Measurements from ENCODE around the gene NPAS4. TPM values are rescaled to one million over a fixed set of nuclear protein-coding genes. Genes with fewer than 3 reads are reported as not detected.
A peak's percentile ranks its signal among the peaks of the same experiment; 100 is the strongest.
"Not testable (repeated sequence)": the region's sequence is repeated elsewhere in the genome, so short reads cannot be mapped to it uniquely, and the experiment has no call there.

The NPAS4 gene
- total RNA-seq, 1 experiment from 2014 or later, result not detected

- intact Hi-C loops (cut with micrococcal nuclease); H3K9me3 Mint-ChIP-seq (ENCODE audit: unreplicated experiment); H3K36me3 Mint-ChIP-seq (ENCODE audit: insufficient read depth, unreplicated experiment); BruUV-seq (replicated peaks); H3K4me1 Mint-ChIP-seq (ENCODE audit: insufficient read depth, unreplicated experiment); H3K4me3 Mint-ChIP-seq (ENCODE audit: unreplicated experiment); H3K27me3 Mint-ChIP-seq (ENCODE audit: insufficient read depth, unreplicated experiment); H3K27ac Mint-ChIP-seq (ENCODE audit: low read depth, unreplicated experiment): not testable (repeated sequence)
- POLR2A ChIA-PET, result interaction anchor here (2.1 kb wide), 1 partner anchor 9 kb away, joined by 7 read pairs; the partner anchor contains the start of gene SLC29A2
- peak; percentile 35 for DNase-seq (ENCODE audit: unreplicated experiment)
- TF ChIP-seq CTCF (IDR thresholded peaks at IDR 0.05; ENCODE audit: unreplicated experiment), result peak; percentile 15
- CTCF ChIA-PET, result interaction anchor here (0.5 to 1.5 kb wide), 5 partner anchors 27 to 350 kb away, joined by 3 to 6 read pairs (median 4); no protein-coding TSS in a partner anchor
Observed at GRCh38 chr11:66380264-66380663, 40.6 kb upstream of the NPAS4 start.

- H3K9me3 Mint-ChIP-seq (ENCODE audit: unreplicated experiment); H3K36me3 Mint-ChIP-seq (ENCODE audit: insufficient read depth, unreplicated experiment); POLR2A ChIA-PET; H3K27ac Mint-ChIP-seq (ENCODE audit: low read depth, unreplicated experiment); DNase-seq (ENCODE audit: unreplicated experiment); intact Hi-C loops (cut with micrococcal nuclease); BruUV-seq (replicated peaks); H3K4me3 Mint-ChIP-seq (ENCODE audit: unreplicated experiment); H3K27me3 Mint-ChIP-seq (ENCODE audit: insufficient read depth, unreplicated experiment); H3K4me1 Mint-ChIP-seq (ENCODE audit: insufficient read depth, unreplicated experiment): not testable (repeated sequence)
- CTCF ChIA-PET, result interaction anchor here (0.6 to 3.6 kb wide), 4 partner anchors 11 to 177 kb away, joined by 3 to 38 read pairs (median 4); partner anchors contain the start of genes SLC29A2 and YIF1A
Observed at GRCh38 chr11:66384316-66384715, 36.5 kb upstream of the NPAS4 start.

- H3K4me3 Mint-ChIP-seq (ENCODE audit: unreplicated experiment), result peak overlapping the region; percentile 38
- POLR2A ChIA-PET, result interaction anchor here (0.5 to 1.8 kb wide), 16 partner anchors 13 to 292 kb away, joined by 3 to 7 read pairs (median 4); partner anchors contain the start of genes BRMS1, DPP3, MRPL11 and RBM14
- intact Hi-C loops (cut with micrococcal nuclease), result loop anchor here (1.0 kb wide), 1 partner anchor 74 kb away; no protein-coding TSS in a partner anchor
- H3K27ac Mint-ChIP-seq (ENCODE audit: low read depth, unreplicated experiment), result peak overlapping the region; percentile 21
- peaks cover 6% of the 10 kb centered on the region for H3K4me1 Mint-ChIP-seq (ENCODE audit: insufficient read depth, unreplicated experiment)
- no TSS peak for BruUV-seq (replicated peaks)
- H3K9me3 Mint-ChIP-seq (ENCODE audit: unreplicated experiment), result no peaks in the 10 kb centered on the region
- TF ChIP-seq CTCF (IDR thresholded peaks at IDR 0.05; ENCODE audit: unreplicated experiment), result peak; percentile 77
- CTCF ChIA-PET, result interaction anchor here (0.5 to 3.6 kb wide), 35 partner anchors 9 to 382 kb away, joined by 3 to 38 read pairs (median 4); partner anchors contain the start of genes BRMS1, MRPL11, RBM4B and SLC29A2
- peaks cover 16% of the 10 kb centered on the region for H3K27me3 Mint-ChIP-seq (ENCODE audit: insufficient read depth, unreplicated experiment)
- DNase-seq (ENCODE audit: unreplicated experiment), result peak; percentile 89
- no peaks in the 10 kb centered on the region for H3K36me3 Mint-ChIP-seq (ENCODE audit: insufficient read depth, unreplicated experiment)
Observed at GRCh38 chr11:66386171-66387069, 34.4 kb upstream of the NPAS4 start.

GRCh38 chr11:66388780-66389386 lies 32.0 kb upstream of the NPAS4 start:
- Mint-ChIP-seq H3K27me3 (ENCODE audit: insufficient read depth, unreplicated experiment) (peaks cover 24% of the 10 kb centered on the region), H3K4me1 (ENCODE audit: insufficient read depth, unreplicated experiment) (peaks cover 6% of the 10 kb centered on the region), H3K36me3 (ENCODE audit: insufficient read depth, unreplicated experiment) (no peaks in the 10 kb centered on the region), H3K4me3 (ENCODE audit: unreplicated experiment) (no peak overlapping the region), H3K9me3 (ENCODE audit: unreplicated experiment) (no peaks in the 10 kb centered on the region), H3K27ac (ENCODE audit: low read depth, unreplicated experiment) (no peak overlapping the region)
- DNase-seq (ENCODE audit: unreplicated experiment), result peak; percentile 86
- ChIA-PET CTCF (interaction anchor here (0.6 to 2.9 kb wide), 36 partner anchors 10 to 610 kb away, joined by 3 to 18 read pairs (median 3); partner anchors contain the start of genes BRMS1, CTSF and SLC29A2), POLR2A (interaction anchor here (0.6 to 1.5 kb wide), 3 partner anchors 33 to 828 kb away, joined by 3 to 6 read pairs (median 3); no protein-coding TSS in a partner anchor)
- peak; percentile 79 for TF ChIP-seq CTCF (IDR thresholded peaks at IDR 0.05; ENCODE audit: unreplicated experiment)
- intact Hi-C loops (cut with micrococcal nuclease), result loop anchor here (1.0 to 2.0 kb wide), 3 partner anchors 40 to 78 kb away; no protein-coding TSS in a partner anchor
- BruUV-seq (replicated peaks), result no TSS peak

Measured in MCF 10A (cell line).